ENCODE measurements around the gene DHX15.

The DHX15 gene

GRCh38 chr4:24614881-24615280, 30.5 kb upstream of the DHX15 start:
- Histone ChIP-seq H3K27me3 (ENCODE audit: control insufficient read depth, low read length) (no peaks in the 10 kb centered on the region), H3K4me3 (ENCODE audit: low read length) (no peak overlapping the region), H3K36me3 (ENCODE audit: control insufficient read depth, low read length) (no peaks in the 10 kb centered on the region), H3K79me2 (ENCODE audit: control insufficient read depth, low read length) (no peaks in the 10 kb centered on the region), H3K9me3 (ENCODE audit: control insufficient read depth, insufficient read depth, low read length) (no peaks in the 10 kb centered on the region), H3K27ac (ENCODE audit: low read depth, low read length) (no peak overlapping the region), H3F3A (ENCODE audit: control insufficient read depth, insufficient read depth) (no peaks in the 10 kb centered on the region), H3K4me1 (ENCODE audit: control insufficient read depth, low read length) (no peaks in the 10 kb centered on the region), H3K4me2 (ENCODE audit: low read length) (no peak overlapping the region), H4K20me1 (ENCODE audit: control insufficient read depth, insufficient read depth, low read depth, low read length) (no peaks in the 10 kb centered on the region), H3K9me2 (replicated peaks; ENCODE audit: control insufficient read depth, low read length) (no peaks in the 10 kb centered on the region)
- no peak for TF ChIP-seq EZH2phosphoT487 (IDR thresholded peaks at IDR 0.05; ENCODE audit: borderline replicate concordance, low read length)
- TF ChIP-seq, protein P1, sequence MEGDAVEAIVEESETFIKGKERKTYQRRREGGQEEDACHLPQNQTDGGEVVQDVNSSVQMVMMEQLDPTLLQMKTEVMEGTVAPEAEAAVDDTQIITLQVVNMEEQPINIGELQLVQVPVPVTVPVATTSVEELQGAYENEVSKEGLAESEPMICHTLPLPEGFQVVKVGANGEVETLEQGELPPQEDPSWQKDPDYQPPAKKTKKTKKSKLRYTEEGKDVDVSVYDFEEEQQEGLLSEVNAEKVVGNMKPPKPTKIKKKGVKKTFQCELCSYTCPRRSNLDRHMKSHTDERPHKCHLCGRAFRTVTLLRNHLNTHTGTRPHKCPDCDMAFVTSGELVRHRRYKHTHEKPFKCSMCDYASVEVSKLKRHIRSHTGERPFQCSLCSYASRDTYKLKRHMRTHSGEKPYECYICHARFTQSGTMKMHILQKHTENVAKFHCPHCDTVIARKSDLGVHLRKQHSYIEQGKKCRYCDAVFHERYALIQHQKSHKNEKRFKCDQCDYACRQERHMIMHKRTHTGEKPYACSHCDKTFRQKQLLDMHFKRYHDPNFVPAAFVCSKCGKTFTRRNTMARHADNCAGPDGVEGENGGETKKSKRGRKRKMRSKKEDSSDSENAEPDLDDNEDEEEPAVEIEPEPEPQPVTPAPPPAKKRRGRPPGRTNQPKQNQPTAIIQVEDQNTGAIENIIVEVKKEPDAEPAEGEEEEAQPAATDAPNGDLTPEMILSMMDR (IDR thresholded peaks at IDR 0.05; ENCODE audit: low read depth, low read length, poor library complexity, severe bottlenecking) = no peak

DNA sequence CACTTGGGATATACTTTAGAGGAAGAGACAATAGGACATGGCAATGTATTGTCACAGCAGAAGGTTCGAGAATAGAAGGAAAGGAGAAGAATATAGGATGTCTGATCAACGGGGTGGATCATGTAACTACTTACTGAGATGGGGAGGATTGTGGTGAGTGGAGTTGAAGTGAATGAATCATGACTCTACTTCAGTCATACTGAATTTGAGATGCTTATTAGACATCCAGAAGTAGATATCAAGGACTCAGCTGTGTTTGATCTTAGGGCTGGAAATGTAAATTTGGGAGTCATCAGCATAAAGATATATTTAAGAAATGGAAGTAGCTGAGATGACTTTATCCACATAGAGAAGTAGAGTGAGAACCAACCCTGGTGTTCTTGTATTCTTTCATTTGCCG, 29.1 kb upstream of the DHX15 start:
- no peaks in the 10 kb centered on the region for H3K9me2 ChIP-seq (replicated peaks; ENCODE audit: control insufficient read depth, low read length)
- H3K4me1 ChIP-seq (ENCODE audit: control insufficient read depth, low read length) = no peaks in the 10 kb centered on the region
- no peak overlapping the region for H3K4me2 ChIP-seq (ENCODE audit: low read length)
- H3F3A ChIP-seq (ENCODE audit: control insufficient read depth, insufficient read depth) = no peaks in the 10 kb centered on the region
- H3K36me3 ChIP-seq (ENCODE audit: control insufficient read depth, low read length) = no peaks in the 10 kb centered on the region
- no peak overlapping the region for H3K27ac ChIP-seq (ENCODE audit: low read depth, low read length)
- no peak overlapping the region for H3K4me3 ChIP-seq (ENCODE audit: low read length)
- TF ChIP-seq, protein P1 (IDR thresholded peaks at IDR 0.05; ENCODE audit: low read depth, low read length, poor library complexity, severe bottlenecking) = no peak
- no peak for TF ChIP-seq EZH2phosphoT487 (IDR thresholded peaks at IDR 0.05; ENCODE audit: borderline replicate concordance, low read length)
- no peaks in the 10 kb centered on the region for H3K9me3 ChIP-seq (ENCODE audit: control insufficient read depth, insufficient read depth, low read length)
- no peaks in the 10 kb centered on the region for H3K79me2 ChIP-seq (ENCODE audit: control insufficient read depth, low read length)
- H3K27me3 ChIP-seq (ENCODE audit: control insufficient read depth, low read length) = no peaks in the 10 kb centered on the region
- H4K20me1 ChIP-seq (ENCODE audit: control insufficient read depth, insufficient read depth, low read depth, low read length) = no peaks in the 10 kb centered on the region

DNA sequence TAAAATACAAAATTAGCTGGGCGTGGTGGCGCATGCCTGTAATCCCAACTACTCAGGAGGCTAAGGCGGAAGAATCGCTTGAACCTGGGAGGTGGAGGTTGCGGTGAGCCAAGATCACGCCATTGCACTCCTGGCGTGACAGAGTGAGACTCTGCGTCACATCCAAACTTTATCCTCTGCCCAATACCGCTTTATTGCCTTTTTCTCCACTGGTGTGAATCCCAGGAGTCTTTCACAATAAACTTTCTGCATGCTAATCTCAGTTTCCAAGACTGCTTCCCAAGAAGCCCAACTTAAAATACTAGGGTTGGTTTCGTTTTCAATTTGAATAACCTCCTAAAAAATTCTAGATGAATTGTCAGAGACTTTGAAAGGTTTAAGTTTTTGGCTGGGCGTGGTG, 27.2 kb upstream of the DHX15 start:
- no peaks in the 10 kb centered on the region for H3F3A ChIP-seq (ENCODE audit: control insufficient read depth, insufficient read depth)
- no peaks in the 10 kb centered on the region for H3K79me2 ChIP-seq (ENCODE audit: control insufficient read depth, low read length)
- H4K20me1 ChIP-seq (ENCODE audit: control insufficient read depth, insufficient read depth, low read depth, low read length) = no peaks in the 10 kb centered on the region
- H3K4me3 ChIP-seq (ENCODE audit: low read length) = no peak overlapping the region
- no peaks in the 10 kb centered on the region for H3K9me2 ChIP-seq (replicated peaks; ENCODE audit: control insufficient read depth, low read length)
- H3K27me3 ChIP-seq (ENCODE audit: control insufficient read depth, low read length) = no peaks in the 10 kb centered on the region; the same call in 1 of the 2 replicates
- TF ChIP-seq, protein P1 (IDR thresholded peaks at IDR 0.05; ENCODE audit: low read depth, low read length, poor library complexity, severe bottlenecking) = no peak
- no peak for TF ChIP-seq EZH2phosphoT487 (IDR thresholded peaks at IDR 0.05; ENCODE audit: borderline replicate concordance, low read length)
- no peak overlapping the region for H3K4me2 ChIP-seq (ENCODE audit: low read length)
- no peak overlapping the region for H3K27ac ChIP-seq (ENCODE audit: low read depth, low read length)
- no peaks in the 10 kb centered on the region for H3K4me1 ChIP-seq (ENCODE audit: control insufficient read depth, low read length)
- no peaks in the 10 kb centered on the region for H3K36me3 ChIP-seq (ENCODE audit: control insufficient read depth, low read length)
- no peaks in the 10 kb centered on the region for H3K9me3 ChIP-seq (ENCODE audit: control insufficient read depth, insufficient read depth, low read length)
